Hepatocyte (in vitro differentiated cells): ENCODE data around the gene OR4K1. TPM values are rescaled to one million over a fixed set of nuclear protein-coding genes. Genes with fewer than 3 reads are reported as not detected.

ENCODE experiments used
- DNase-seq: peaks from one replicate; pipeline ENCODE4 v3.0.0-alpha.2; 2016; ENCODE audit warnings: low spot score
- H2AFZ ChIP-seq: fragments of 200-600 bp; sonication (generic); 2 replicates; pipeline ENCODE4 v1.6.0; 2016; ENCODE audit warnings: antibody characterized with exemption, mild to moderate bottlenecking
- H3K27ac ChIP-seq: fragments of 200-600 bp; sonication (generic); 2 replicates; pipeline ENCODE4 v1.5.1; 2016; ENCODE audit warnings: mild to moderate bottlenecking
- H3K27me3 ChIP-seq: fragments of 200-600 bp; sonication (generic); 2 replicates; pipeline ENCODE4 v1.6.1; 2016
- H3K36me3 ChIP-seq: fragments of 200-600 bp; sonication (generic); replicated peaks from 2 replicates; pipeline ENCODE4 v1.5.1; 2016; ENCODE audit warnings: low read depth; ENCODE audit not compliant: insufficient read depth
- H3K4me1 ChIP-seq: fragments of 200-600 bp; sonication (generic); 2 replicates; pipeline ENCODE4 v1.5.1; 2016; ENCODE audit warnings: mild to moderate bottlenecking, moderate library complexity; ENCODE audit not compliant: insufficient read depth
- H3K4me2 ChIP-seq: fragments of 200-600 bp; sonication (generic); 2 replicates; pipeline ENCODE4 v1.6.0; 2016
- H3K4me3 ChIP-seq: fragments of 200-600 bp; sonication (generic); 2 replicates; pipeline ENCODE4 v1.5.1; 2016; ENCODE audit warnings: mild to moderate bottlenecking
- H3K79me2 ChIP-seq: fragments of 200-600 bp; sonication (generic); 2 replicates; pipeline ENCODE4 v1.6.0; 2017; ENCODE audit warnings: mild to moderate bottlenecking
- H3K9me2 ChIP-seq: fragments of 200-600 bp; sonication (generic); replicated peaks from 2 replicates; pipeline ENCODE4 v1.6.0; 2017; ENCODE audit warnings: mild to moderate bottlenecking; ENCODE audit not compliant: insufficient read depth
- H3K9me3 ChIP-seq: fragments of 200-600 bp; sonication (generic); 2 replicates; pipeline ENCODE4 v1.5.1; 2016; ENCODE audit warnings: low read depth, mild to moderate bottlenecking
- H4K20me1 ChIP-seq: fragments of 200-600 bp; sonication (generic); 2 replicates; pipeline ENCODE4 v1.6.0; 2016; ENCODE audit warnings: mild to moderate bottlenecking; ENCODE audit not compliant: insufficient read depth, poor library complexity, severe bottlenecking
- CTCF ChIP-seq: fragments of 200-600 bp; sonication (generic); IDR thresholded peaks from 2 replicates; pipeline ENCODE4 v1.5.1; 2016; ENCODE audit warnings: antibody characterized with exemption, mild to moderate bottlenecking; ENCODE audit not compliant: poor library complexity
- EZH2 ChIP-seq: fragments of 200-600 bp; sonication (generic); IDR thresholded peaks from 2 replicates; pipeline ENCODE4 v1.6.1; 2016; ENCODE audit warnings: antibody characterized with exemption, mild to moderate bottlenecking, borderline replicate concordance
- EZH2phosphoT487 ChIP-seq: fragments of 200-600 bp; sonication (generic); IDR thresholded peaks from one replicate; pipeline ENCODE4 v1.6.1; 2018; ENCODE audit warnings: antibody characterized with exemption, mild to moderate bottlenecking, low read depth, moderate library complexity; ENCODE audit not compliant: unreplicated experiment, severe bottlenecking
- WGBS: methylation state at CpG from one replicate; pipeline ENCODE4 v1.1.6; 2016; ENCODE audit warnings: low lambda C conversion rate; ENCODE audit errors: missing lambda C conversion rate; 5-methylcytosine and 5-hydroxymethylcytosine counted together
- polyA plus RNA-seq: library from polyadenylated mRNA; unstranded; fragments of >200 nt; fragmentation: Nextera tagmentation; extraction: Ambion mirVana; gene quantifications from 2 replicates; pipeline ENCODE4 v1.2.1, GENCODE V29; 2016
- total RNA-seq: library from RNA; depleted of rRNA; stranded (reverse); fragments of >200 nt; gene quantifications from 2 replicates; pipeline ENCODE4 v1.2.3, GENCODE V29; 2014

OR4K1 gene
- total and polyA plus RNA-seq, 2 experiments from 2014 or later = not detected

GRCh38 chr14:19918553-19919264, 12.0 kb upstream of the OR4K1 start:
- no peaks in the 10 kb centered on the region for H3K4me1 ChIP-seq
- WGBS = 49% methylated on average over 4 of the region's 4 CpGs
- no peaks in the 10 kb centered on the region for H3K36me3 ChIP-seq
- H3K79me2 ChIP-seq = no peaks in the 10 kb centered on the region
- no peak overlapping the region for H3K4me2 ChIP-seq
- H3K27ac ChIP-seq = no peak overlapping the region
- no peak for DNase-seq
- no peaks in the 10 kb centered on the region for H3K27me3 ChIP-seq
- H2AFZ ChIP-seq = no peak overlapping the region
- H4K20me1 ChIP-seq = no peaks in the 10 kb centered on the region
- TF ChIP-seq EZH2 (no peak), EZH2phosphoT487 (no peak), CTCF (no peak)
- H3K9me3 ChIP-seq = peaks cover 12% of the 10 kb centered on the region
- no peak overlapping the region for H3K4me3 ChIP-seq
- H3K9me2 ChIP-seq = no peaks in the 10 kb centered on the region

DNA sequence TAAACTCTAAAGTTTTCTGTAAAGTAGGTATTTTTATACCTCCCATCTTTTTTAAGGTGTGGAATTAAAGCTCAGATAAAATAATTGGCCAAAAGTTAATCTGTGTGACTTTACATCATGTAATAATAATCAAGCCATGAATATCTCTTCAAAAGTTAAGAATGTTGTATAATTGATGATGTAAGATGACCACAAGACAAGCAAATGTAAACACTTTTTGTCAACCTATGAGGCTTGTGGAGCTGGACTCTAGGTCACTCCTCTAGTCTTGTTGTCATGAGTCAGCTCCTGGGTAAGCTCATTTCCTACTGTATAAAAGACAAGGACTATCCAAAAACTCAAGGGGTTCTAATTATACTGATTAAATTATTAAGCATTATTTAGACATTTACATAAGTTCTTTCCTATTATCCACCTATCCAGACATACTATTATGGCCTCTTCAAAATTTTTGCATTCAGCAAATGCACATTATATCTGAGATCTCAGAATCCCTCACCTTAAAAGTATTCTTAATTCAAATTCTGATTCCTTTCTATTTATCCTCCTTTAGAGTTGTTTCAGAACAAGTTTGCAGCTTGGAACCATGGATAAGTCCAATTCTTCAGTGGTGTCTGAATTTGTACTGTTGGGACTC, 10.6 kb upstream of the OR4K1 start, which contains the start of gene OR4K5:
Gene OR4K5 (plus strand): TSS at position 587 of the 637 bp plus-strand sequence. CDS start 0 bp downstream, at position 587.
- Histone ChIP-seq H4K20me1 (no peaks in the 10 kb centered on the region), H3K27ac (no peak within 1 kb of the TSS), H3K4me2 (no peak within 1 kb of the TSS), H3K9me2 (no peaks in the 10 kb centered on the region), H3K4me3 (no peak within 1 kb of the TSS), H3K36me3 (no peaks in the 10 kb centered on the region), H3K27me3 (no peaks in the 10 kb centered on the region), H3K79me2 (no peaks in the 10 kb centered on the region), H3K9me3 (peaks cover 18% of the 10 kb centered on the region), H3K4me1 (no peaks in the 10 kb centered on the region), H2AFZ (no peak within 1 kb of the TSS)
- no peak for TF ChIP-seq CTCF
- no peak for TF ChIP-seq EZH2
- TF ChIP-seq EZH2phosphoT487 = no peak
- DNase-seq = no peak

DNA sequence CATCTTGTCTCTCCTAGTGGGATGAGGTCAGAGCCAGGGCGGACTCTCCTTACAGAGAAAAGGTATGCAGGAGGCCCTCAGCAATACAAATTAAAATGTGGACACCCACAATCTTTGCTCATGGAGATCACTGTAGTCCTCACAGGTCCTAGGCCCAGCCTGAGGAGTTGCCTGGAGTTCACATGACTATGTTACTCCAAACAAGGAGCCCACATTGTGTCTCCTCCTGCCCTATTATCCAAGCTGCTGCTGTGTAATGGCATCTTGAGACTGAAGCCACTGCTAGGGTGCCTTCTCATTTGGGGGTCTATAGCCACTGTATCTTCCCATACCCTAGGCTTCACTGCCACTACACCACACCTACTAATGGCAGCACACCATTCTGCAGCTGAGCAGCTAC, 11.0 kb downstream of the OR4K1 start:
- Histone ChIP-seq H3K27ac (no peak overlapping the region), H3K4me2 (no peak overlapping the region), H3K4me1 (no peaks in the 10 kb centered on the region), H3K36me3 (no peaks in the 10 kb centered on the region), H3K9me3 (peaks cover 5% of the 10 kb centered on the region), H2AFZ (no peak overlapping the region), H3K79me2 (no peaks in the 10 kb centered on the region), H3K9me2 (no peaks in the 10 kb centered on the region), H3K4me3 (no peak overlapping the region), H4K20me1 (no peaks in the 10 kb centered on the region), H3K27me3 (no peaks in the 10 kb centered on the region)
- TF ChIP-seq EZH2 (no peak), EZH2phosphoT487 (no peak), CTCF (no peak)
- no peak for DNase-seq
- 47% methylated on average over 1 of the region's 1 CpG for WGBS
